CD4-positive, alpha-beta T cell treated with Interleukin-1 beta for 1 hour (primary cell): ENCODE measurements around the gene ZDHHC18.

Experiments used
- DNase-seq, 2 donors: peaks; one replicate each; pipeline ENCODE4 v3.0.0-alpha.2; 2020 to 2022

Gene ZDHHC18, protein sequence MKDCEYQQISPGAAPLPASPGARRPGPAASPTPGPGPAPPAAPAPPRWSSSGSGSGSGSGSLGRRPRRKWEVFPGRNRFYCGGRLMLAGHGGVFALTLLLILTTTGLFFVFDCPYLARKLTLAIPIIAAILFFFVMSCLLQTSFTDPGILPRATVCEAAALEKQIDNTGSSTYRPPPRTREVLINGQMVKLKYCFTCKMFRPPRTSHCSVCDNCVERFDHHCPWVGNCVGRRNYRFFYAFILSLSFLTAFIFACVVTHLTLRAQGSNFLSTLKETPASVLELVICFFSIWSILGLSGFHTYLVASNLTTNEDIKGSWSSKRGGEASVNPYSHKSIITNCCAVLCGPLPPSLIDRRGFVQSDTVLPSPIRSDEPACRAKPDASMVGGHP

GRCh38 chr1:26826261-26827105 lies at the start of gene ZDHHC18:
Gene ZDHHC18, plus strand, starts transcription at chr1:26826688. Its CDS starts 117 bp downstream, at chr1:26826805.
- peak; percentile 69 to 77 for DNase-seq

- DNase-seq, result no peak
Measured at GRCh38 chr1:26779098-26779668, 47.3 kb upstream of the ZDHHC18 start.

GRCh38 chr1:26780344-26780957 lies 46.0 kb upstream of the ZDHHC18 start:
- DNase-seq, result no peak

DNA sequence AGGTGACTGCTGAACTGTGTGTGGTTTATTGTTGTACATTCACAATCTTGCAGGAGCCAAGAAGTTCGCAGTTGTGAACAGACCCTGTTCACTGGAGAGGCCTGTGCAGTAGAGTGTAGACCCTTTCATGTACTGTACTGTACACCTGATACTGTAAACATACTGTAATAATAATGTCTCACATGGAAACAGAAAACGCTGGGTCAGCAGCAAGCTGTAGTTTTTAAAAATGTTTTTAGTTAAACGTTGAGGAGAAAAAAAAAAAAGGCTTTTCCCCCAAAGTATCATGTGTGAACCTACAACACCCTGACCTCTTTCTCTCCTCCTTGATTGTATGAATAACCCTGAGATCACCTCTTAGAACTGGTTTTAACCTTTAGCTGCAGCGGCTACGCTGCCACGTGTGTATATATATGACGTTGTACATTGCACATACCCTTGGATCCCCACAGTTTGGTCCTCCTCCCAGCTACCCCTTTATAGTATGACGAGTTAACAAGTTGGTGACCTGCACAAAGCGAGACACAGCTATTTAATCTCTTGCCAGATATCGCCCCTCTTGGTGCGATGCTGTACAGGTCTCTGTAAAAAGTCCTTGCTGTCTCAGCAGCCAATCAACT lies 45.2 kb upstream of the ZDHHC18 start:
- DNase-seq, result no peak

DNA sequence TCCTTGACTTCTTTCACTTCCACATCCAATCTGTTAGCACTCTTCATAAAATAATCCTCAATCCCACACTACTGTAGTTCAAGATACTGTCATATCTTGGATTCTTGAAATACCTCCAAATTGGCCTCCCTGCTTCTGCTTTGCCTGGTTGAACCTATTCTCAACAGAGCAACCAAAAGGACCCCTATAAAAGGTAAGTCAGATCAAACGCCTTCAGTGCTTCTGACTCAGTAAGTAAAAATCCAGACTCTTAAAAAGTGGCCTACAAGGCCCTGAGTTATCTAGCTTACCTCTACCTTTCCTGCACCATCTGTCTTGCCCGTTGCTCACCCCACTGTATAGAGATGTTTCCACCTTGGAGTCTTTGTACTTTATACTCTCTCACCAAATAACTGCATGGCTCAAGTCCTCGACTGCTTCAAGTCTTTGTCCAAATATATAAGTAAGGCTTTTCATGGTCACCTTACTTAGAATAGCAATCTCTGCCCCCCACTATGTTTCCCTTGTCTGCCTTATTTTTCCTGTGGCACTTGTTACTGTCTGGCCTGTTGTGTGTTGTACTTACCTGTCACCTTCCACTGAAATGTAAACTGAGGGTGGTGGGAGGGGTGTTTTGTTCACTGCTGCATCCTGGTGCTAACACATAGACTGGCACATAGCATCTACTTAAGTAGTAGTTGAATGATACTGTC lies 43.8 kb upstream of the ZDHHC18 start:
- no peak for DNase-seq

DNA sequence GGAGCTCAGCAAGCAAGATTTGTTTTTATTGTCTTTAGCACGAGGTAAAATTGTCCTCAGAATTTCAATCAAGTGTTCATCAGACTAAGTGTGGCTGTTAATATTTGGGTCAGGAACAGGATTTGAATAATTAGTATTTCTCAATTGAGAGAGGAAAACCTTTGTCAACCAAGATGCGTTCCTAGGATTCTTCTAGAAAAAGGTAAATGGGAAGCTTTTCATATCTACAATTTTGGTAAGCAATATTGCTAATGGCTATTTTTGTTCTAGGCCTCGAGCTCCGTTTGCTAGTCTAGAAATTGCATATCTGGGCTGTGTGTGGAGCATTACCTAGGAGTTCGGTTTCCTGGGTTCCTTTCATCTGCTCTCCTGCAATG lies 42.9 kb upstream of the ZDHHC18 start:
- no peak for DNase-seq

GRCh38 chr1:26784023-26784871 lies 42.2 kb upstream of the ZDHHC18 start:
- DNase-seq, result peak in 1 of 2 donors; percentile 21

DNA sequence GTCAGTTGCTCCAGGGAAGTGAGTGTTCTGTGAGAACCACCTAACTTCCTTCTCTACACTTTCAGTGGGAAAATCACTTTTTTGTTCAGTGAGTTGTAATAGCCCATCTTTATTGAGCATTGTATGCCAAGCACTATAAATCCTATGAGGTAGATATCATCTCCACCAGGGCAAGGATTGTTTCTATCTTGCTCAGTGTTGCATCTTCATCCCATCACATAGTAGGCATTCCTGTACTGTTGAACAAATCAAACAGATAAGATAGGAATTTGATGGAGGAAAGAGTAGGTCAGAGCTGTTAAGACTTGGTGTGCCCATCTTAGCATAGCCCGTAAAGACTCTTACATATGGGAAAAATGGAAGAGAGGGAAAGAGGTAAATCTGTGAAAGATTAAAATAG lies 41.6 kb upstream of the ZDHHC18 start:
- DNase-seq, result no peak

DNA sequence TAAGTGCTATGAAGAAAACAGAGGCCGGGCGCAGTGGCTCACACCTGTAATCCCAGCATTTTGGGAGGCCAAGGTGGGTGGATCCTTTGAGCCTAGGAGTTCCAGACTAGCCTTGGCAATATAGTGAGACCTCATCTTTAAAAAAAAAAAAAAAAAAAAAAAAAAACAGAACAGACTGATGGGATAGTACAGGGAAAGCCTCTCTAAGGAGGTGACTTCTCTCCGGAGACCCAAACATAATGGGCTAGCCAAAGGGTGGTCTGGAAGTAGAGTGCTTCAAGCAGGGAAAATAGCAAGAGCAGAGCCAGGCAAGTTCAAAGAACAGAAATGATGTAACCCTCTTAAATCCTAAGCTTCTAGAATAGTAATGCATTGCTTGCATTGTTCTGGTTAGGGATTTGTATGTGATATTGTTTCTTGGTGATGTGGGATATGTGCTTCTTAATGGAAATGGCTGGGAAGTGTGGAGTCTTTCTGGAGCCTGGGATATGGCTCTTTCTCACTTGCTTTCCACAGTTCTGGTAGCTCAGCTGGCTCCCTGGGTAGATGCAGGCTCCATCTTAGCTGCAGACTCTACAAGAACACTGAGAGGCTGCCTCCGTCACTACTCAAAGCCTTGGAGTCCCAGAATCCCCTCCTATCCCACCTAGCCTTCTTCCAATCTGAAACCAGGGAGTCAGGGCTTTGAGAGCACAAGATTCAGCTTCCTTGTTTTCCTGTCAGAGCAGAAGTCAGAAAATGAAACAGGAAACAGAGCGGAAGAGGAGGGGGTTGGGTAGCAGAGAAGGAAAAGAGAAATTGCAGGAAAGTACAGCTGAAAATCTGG lies 40.7 kb upstream of the ZDHHC18 start:
- DNase-seq, result peak in 1 of 2 donors; percentile 34

- peak in 1 of 2 donors; percentile 26 for DNase-seq
Measured at GRCh38 chr1:26786437-26787380, 39.8 kb upstream of the ZDHHC18 start.

DNA sequence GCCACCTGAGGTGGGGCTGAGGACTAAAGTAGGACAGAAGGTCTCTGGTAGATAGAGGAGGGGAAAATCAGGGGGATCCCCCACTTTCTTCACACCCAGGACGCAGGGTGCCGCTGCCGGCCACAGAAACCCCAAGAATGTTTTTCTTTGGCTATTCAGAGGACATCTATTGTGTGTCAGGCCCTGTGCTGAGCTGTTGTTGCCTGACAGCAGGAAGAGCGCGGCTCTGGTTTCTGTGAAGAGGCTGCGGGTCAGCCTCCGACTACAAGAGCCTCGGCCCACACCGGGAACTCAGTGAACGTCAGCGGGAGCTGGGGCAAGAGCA lies 39.1 kb upstream of the ZDHHC18 start:
- peak; percentile 82 to 88 for DNase-seq

GRCh38 chr1:26787706-26788514 lies 38.6 kb upstream of the ZDHHC18 start, which contains the start of gene PIGV:
Gene PIGV, plus strand, starts transcription at chr1:26787950. Its CDS starts 2,866 bp downstream, at chr1:26790816.
- peak; percentile 87 to 88 for DNase-seq

DNA sequence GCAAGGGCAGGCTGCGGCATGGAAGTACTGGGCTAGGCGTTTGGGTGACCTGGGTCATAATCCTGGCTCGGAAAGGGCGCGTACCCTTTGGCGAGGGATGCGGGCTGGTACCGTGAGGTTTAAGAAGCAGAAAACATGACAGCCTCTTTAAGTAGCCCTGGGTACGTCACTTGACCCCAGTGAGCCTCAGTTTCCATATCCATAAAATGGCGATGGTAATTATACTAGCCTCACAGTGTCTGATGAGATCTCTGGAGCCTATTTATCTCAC lies 38.0 kb upstream of the ZDHHC18 start:
- DNase-seq, result no peak

GRCh38 chr1:26788836-26789611 lies 37.5 kb upstream of the ZDHHC18 start:
- DNase-seq, result peak; percentile 88 to 90

GRCh38 chr1:26789612-26789865 lies 36.9 kb upstream of the ZDHHC18 start:
- DNase-seq, result no peak

GRCh38 chr1:26789931-26790330 lies 36.6 kb upstream of the ZDHHC18 start:
- no peak for DNase-seq

DNA sequence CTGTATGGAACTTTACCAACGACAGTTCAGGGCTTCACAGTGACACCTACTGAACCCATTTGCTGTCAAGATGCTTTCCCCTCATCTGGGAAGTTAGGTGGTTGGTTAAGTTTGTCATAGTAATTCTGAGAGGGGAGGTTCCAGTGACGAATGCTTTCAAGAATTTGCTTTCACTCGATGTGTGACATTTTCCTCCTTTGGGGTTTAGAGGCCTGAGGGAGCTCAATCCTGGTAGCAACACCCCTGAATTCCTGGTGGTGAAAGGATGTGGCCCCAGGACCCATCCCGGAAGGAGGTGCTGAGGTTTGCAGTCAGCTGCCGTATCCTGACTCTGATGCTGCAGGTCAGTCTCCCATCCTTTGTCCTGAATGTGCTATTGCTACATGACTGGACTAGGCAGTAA lies 35.9 kb upstream of the ZDHHC18 start:
- peak in 1 of 2 donors; percentile 19 for DNase-seq

GRCh38 chr1:26791148-26791547 lies 35.3 kb upstream of the ZDHHC18 start:
- DNase-seq, result no peak
